NCI-H2196 treated with DMSO at 0.1 percent for 48 hours (cell line): Measurements from ENCODE around the gene MPZL1.
"Not testable (repeated sequence)": the region's sequence is repeated elsewhere in the genome, so short reads cannot be mapped to it uniquely, and the experiment has no call there.

Source experiments
- DNase-seq: peaks from one replicate; lab custom pipeline; 2025; ENCODE audit not compliant: unreplicated experiment; lab: John Stamatoyannopoulos, UW

Gene MPZL1

DNA sequence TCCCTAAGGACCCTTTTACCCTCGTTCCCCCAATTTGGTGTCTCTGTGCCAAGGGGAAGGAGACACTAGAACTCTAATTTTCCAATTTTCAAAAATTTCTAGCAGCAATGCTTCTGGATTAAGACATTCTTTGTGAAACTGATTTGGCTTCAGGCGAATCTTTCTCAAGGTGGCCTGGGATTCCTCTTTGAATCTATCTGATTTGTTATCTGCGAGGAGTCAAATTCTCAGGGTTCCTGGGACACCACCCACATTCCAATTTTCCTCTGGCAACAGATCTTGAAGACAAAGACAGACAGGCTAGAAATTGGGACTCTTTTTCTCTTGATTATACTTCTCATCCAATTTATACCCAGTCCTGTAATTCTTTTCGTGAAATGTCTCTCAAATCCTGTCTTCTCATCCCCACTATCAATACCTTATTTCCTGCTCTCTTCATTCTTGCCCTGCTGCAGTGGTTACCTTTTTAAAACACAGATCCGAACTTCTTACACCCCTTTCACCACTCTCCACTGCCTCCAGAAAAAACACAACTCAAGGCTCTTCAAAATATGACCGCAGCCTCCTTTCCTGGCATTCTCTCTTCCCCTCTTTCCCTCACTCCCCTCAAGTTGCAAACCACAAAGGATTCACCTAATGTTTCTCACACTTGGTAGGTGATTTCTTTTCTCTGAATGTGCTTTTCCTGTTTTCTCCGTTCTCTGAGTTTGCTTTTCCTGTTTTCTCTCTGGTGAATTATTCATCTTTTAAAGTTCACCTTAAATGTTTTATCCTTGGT is 2.7 kb upstream of the MPZL1 start:
- no peak for DNase-seq

DNA sequence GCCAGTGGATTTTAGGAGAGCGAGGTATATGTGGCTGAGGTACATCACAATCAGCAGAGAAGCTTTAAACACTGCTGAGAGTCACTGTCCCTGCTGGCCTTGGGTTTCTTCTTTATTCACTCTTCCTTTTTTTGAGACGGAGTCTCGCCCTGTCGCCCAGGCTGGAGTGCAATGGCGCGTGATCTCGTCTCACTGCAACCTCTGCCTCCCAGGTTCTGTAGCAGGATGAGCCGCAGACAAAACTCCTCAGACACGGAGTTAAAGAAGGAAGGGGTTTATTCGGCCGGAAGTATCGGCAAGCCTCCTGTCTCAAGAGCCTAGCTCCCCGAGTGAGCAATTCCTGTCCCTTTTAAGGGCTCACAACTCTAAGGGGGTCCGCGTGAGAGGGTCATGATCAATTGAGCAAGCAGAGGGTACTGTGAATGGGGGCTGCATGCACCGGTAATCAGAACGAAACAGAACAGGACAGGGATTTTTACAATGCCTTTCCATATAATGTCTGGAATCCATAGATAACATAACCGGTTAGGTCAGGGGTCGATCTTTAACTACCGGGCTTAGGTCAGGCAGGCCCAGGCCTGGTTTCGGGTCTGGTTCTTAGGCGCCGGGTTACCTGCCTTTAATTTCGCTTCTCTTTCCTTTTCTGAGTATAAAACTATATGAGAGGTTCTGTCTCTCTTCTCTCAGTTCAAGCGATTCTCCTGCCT is 1.9 kb upstream of the MPZL1 start:
- DNase-seq = not testable (repeated sequence)

DNA sequence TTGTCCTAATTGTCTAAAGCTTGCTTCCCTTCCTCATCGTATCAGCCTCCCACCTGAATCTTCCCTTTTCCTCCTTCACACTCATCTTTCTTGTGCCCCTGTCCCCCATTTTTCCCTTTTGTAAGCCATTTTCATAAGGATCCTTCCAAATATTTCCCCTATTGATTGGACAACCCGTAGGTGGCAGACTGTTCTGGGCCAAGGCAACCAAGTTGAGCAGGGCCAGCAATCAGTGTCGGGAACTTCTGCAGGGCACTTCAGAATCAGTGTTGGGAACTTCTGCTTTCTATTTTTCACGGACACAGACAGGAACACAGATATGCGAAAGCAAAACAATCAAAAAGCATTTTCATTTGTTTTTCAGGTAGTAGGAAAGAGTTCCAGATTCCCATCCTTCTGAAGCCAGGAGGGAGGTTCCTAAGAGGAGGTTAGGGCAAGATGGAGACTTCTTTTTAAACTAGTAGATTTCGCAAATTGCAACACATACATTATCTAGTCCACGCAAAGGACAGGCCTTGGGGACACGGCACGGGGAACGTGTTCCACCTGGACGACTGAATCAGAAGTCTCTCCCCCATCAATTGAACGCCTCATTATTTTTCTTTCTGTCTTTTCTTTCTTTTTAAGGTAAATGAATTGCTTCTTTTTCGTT is 691 bp upstream of the MPZL1 start:
- no peak for DNase-seq

DNA sequence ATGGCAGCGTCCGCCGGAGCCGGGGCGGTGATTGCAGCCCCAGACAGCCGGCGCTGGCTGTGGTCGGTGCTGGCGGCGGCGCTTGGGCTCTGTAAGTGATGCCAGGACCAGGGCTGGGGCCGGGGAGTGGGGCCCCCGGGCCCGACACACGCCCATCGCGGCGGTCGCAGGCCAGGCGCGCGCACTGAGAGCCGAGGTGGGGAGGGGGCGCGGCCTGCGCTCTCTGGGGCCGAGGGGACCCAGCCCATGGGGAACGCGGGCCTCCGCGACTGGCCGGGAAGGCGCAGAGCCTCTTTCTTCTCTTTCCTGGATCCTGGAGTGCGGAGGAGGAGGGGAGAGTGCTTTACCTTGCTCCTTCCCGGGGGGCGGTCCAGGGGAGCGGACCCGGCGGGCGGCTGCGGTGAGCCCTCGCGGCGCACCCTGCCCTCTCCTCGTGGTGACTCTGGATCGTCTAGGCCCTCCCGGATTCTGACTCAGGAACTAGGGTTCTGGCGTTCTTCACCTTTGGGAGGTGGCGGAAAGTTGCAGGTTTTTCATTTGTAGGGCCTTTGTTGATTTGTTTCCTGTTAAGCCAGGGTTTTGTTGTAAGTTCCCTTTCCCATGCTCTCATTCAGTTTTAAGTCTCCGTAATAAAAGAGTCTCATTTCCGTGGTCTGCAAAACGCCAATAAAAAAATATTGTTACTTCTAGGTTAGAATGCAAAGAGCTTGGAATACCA is 529 bp downstream of the MPZL1 start:
- DNase-seq = no peak

DNA sequence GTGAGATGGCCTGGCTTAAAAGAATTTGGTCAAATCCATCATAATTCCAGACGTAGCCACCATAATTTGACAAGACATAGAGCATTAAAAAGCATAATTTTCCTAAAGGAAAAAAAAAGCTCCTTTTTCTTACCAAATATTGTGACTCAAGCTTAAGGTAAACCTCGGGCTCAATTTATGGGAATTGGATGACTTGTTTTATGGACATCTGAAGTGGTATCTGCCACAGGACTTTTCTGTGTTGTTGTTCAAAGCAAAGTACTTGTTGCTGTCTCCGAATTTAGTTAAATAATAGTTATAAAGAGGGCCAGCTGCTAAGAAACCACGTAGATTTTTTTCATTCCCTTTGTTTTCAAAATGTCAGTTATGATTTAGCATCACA is 1.1 kb downstream of the MPZL1 start:
- no peak for DNase-seq

DNA sequence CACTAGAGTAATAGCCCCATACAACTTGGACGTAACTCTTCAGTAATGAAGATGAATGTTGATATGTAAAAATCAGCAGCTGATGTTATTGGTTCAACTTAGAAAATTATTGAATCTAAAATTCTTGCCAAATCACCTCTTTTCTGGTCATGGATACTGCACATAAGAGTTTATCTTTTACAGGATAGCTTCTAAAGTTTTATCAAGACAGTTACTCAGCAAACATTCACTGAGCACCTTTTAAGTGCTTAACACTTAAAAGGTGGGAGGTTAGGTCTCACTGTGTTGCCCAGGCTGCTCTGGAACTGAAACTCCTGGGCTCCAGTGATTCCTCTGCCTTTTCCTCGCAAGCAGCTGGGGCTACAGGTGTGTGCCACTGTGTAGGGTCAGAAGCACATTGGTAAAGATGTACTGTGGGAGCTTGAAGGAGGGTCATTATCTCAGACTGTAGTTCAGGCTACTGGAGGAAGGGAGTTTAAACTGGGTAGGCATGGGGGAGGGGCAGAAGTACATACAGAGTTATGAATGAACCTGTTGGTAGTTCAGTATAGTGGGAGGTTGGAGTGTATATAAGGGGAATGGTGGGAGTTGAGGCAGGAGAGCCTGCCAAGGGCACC is 2.0 kb downstream of the MPZL1 start:
- no peak for DNase-seq

DNA sequence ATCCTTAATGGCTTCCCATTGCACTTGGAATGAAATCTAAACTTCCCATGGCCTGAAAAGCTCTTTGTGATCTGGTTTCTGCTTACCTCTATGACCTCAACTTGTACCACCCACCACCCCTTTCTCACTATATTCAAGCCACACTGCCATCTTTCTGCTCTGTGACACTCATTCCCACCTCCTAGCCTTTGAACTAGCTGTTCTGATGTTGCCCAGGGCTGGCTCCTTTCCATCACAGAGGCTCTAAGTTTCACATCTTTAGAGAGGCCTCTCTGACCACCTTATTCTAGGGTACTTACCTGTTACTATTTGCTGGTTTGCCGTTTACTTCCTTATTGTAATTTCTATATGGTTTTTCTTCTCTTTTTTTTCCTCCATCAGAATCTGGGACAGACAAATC is 4.2 kb downstream of the MPZL1 start:
- DNase-seq = no peak

DNA sequence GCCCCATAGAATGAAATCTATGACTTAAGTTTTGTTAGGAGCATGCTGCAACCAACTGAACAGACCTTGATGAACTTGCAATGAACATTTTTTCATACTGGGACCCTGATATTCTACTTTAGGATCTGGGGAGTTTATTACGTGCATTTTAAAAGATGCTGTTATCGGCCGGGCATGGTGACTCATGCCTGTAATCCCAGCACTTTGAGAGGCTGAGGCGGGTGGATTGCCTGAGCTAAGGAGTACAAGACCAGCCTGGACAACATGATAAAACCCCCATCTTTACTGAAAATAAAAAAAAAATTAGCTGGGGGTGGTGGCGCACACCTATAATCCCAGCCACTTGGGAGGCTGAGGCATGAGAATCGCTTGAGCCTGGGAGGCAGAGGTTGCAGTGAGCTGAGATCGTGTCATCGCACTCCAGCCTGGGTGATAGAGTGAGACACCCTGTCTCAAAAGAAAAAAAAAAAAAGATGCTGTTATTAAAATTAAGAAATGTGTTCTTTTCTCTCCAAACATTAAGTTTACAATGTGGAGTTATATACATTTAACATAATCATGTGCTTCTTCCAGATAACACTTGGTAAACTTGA is 7.1 kb downstream of the MPZL1 start:
- DNase-seq = no peak

DNA sequence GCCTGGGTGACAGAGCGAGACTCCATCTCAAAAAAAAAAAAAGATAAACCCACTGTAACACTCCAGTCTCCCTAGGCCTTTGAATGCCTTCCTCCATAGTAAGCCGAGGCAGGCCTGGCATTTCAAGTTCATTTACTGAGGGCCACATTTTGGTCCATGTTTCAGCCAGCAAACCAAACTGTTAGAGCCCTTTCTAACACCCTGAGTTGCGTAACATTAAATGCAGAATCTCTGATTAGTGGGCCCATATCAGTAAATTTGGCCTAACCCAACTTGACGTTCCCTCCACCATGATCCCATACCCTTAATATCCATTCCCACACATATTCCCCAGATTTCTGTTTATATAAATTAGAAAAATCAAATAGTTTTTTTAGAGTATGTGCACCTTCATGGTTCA is 12.4 kb downstream of the MPZL1 start:
- DNase-seq = no peak

DNA sequence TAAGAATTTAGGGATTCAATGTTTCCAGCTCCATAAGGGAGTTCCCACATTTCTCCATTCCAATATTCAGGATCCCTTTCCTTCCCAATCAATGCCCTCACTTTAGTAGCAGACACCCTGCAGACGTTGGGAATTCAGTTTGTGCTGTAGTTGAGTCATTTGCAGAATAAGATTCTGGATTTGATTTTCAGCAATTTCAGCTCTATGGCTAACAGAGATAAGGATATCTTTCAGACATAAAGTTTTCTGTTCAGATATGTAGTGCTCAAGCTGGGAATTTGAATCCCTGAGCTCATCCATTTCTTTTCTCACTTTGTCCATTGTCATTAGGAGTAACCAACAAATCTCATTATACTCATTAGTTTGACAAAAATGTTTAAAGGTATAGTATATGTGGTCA is 13.1 kb downstream of the MPZL1 start:
- no peak for DNase-seq

DNA sequence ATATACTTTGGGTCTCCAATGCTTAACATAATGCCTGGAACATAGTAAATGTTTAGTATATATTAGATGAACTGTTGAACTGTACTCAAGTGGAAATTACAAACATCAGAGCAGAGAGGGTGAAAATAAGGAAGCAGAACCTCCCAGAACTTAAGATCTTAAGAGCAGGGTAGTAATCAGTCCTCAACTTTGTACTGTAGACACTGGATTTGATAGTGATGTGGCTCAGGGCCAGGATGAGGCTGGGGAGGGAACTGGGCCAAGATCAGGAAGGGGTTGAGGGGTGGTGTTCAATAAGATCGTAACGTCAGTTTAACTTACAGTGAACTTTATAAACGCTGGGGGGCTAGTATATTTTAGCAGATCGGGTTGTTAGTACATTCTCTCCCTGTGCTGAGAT is 15.4 kb downstream of the MPZL1 start:
- DNase-seq = no peak

DNA sequence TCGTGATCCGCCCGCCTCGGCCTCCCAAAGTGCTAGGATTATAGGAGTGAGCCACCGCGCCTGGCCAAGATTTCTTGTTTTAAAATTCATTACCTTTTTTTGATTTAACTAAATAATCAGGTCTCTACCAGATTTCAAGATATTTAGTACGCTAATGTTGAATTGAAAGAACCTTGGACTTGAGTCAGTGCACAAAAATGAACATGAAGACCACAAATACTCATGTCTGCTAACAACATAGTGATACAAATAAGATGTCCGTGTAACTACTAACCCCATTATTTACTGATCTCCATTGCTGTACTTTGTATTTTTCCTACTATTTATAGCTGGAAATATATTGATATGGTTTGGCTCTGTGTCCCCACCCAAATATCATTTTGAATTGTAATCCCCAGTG is 16.4 kb downstream of the MPZL1 start:
- DNase-seq = no peak

DNA sequence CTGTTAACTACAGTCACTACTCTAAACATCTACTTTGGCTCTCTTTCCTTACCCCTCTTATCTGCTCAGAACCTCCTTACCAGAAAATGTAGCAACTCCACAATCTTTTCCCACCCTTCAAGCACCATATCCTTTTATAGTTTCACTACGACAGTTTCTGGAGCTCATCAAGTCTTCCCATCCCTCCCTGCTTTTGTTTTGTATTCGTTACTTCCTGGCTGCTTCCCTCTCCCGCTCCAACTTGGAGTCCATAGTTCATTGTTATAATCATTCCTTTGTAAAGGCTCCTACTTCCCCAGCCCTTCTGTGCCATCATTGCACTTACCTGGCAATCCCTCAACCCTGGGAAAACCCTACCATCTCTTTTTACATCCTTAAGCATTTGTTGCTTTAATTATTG is 18.0 kb downstream of the MPZL1 start:
- no peak for DNase-seq

DNA sequence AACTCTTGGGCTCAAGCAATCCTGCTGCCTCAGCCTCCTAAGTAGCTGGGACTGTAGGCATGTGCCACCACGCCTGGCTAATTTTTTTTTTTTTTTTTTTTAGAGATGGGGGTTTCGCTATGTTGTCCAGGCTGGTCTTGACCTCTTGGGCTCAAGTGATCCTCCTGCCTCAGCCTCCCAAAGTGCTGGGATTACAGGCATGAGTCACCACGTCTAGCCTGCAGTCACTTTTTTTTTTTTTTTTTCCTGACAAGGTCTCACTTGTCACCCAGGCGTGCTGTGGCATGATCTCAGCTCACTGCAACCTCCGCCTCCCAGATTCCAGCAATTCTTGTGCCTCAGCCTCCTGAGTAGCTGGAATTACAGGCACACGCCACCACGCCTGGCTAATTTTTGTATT is 19.3 kb downstream of the MPZL1 start:
- not testable (repeated sequence) for DNase-seq

DNA sequence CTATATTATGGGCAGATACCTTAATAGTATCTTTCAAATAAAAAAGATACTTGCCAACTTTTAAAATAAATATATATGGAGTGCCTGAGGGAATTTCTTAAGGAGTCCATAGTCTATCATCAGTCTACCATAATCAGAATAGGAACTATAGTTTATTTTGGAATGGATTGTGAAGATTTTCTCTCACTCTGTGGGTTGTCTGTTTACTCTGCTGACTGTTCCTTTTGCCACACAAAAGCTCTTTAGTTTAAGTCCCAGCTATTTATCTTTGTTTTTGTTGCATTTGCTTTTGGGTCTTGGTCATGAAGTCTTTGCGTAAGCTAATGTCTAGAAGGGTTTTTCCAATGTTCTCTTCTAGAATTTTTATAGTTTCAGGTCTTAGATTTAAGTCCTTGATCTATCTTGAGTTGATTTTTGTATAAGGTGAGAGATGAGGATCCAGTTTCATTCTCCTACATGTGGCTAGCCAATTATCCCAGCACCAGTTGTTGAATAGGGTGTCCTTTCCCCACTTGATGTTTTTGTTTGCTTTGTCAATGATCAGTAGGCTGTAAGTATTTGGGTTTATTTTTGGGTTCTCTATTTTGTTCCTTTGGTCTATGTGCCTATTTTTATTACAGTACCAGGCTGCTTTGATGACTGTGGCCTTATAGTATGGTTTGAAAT is 20.7 kb downstream of the MPZL1 start:
- not testable (repeated sequence) for DNase-seq

DNA sequence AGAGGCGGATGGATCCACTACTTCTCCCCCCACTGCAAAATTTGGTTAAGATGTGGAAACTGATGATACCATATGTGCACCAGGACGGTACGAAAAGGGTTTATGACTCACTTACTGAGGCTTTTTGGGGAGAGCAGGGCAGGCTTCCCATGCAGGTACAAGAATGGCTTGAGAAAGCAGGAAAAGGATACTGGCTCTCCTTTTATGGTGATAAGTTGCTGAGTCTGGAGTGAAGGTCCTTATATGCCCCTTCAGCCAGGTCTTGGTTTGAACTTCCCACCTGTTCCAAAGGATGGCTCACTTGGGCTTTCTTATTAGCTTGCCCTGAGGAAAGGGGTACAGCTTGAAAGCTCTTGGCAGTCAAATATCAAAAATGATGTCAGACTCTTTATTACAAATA is 23.1 kb downstream of the MPZL1 start:
- no peak for DNase-seq

DNA sequence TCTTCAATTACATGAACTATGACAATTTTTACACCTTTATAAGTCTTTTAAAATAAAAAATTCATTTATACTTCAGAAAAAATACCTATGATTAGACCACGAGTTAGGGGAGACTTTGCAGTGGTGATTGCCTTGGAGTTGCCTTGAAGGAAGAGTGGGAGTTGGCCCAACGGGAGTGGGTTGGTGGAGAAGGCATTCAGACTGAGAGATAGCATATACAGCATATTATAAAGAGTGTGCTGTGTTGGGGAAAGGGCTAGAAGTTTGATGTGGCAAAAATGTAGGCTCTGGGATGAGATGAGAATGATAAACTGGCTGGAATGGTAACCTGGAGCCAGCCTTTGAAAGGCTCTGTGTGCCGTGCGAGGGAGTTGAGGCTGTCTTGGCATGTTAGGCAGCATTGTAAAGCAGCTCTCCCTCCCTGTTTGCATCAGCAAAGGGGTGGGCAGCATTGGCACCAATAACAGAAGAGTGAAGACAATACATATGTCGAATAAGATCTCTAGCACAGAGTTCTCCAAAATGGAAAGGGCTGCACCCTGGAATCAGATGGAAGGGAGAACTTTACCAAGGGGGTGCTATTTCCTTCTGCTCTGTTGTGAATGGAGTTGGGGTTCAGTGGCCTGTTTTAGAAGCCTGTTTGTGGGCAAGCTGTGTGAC is 24.4 kb downstream of the MPZL1 start:
- no peak for DNase-seq

DNA sequence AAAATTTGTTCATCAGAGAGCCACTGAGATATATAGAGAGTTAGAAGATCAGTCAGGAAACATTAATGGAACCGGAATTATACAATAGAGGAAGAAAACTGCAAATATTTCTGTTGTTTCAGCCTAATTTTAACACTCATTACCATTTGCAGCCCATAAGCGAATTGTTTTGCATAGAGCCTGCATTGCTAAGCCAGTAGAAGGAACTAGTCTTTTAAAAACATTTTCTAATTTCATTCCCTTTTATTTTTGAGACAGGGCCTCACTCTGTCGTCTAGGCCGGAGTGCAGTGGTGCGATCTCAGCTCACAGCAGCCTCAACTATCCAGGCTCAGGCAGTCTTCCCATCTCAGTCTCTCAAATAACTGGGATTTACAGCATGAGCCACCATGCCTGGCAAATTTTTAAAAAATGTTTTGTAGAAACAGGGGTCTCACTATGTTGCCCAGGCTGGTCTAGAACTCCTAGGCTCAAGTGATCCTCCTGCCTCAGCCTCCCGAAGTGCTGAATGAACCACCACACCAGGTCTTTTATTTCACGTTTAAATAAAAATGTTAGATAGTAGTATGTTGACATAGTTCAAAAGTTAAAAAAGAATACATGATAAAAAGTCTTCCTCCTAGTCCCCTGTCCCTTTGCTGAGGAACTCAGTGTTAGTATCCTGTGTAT is 25.3 kb downstream of the MPZL1 start:
- no peak for DNase-seq

DNA sequence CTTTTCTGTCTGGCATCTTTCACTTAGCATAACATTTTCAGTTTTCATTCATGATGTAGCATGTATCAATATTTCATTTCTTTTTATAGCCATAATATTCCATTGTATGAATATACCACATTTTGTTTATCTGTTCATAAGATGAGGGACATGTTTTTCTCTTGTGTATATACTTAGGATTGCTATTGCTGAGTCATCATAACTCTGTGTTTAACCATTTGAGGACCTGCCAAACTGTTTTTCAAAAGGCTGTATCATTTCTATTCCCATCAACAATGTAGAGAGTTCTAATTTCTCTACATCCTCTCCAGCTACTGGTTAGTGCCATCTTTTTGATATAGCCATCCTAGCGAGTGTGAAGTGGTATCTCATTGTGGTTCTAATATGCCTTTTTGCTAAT is 26.2 kb downstream of the MPZL1 start:
- DNase-seq = no peak
